ENCODE measurements around the gene SLC29A2.

DNA sequence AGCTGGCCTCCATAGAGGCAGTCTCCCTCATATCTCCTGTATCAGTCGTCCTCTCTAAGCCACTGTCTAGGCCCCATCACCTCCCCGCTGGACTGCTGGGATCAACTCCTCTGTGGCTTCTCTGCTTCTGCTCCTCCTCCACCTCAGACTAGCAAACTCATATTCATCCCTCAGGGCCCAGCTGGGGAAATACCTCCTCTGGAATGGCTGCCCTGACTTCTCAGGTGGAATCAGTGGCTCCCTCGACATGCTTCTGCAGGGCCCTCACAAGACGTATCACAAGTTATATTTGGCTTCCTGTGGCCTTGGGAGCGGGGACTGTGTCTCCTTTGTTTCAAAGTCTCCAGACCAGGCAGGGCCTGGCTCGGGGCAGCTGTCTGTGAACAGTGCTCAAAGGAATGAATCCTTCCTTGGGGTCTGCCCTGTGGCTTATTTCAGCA is 10.0 kb downstream of the SLC29A2 start:
- TF ChIP-seq, protein P1, sequence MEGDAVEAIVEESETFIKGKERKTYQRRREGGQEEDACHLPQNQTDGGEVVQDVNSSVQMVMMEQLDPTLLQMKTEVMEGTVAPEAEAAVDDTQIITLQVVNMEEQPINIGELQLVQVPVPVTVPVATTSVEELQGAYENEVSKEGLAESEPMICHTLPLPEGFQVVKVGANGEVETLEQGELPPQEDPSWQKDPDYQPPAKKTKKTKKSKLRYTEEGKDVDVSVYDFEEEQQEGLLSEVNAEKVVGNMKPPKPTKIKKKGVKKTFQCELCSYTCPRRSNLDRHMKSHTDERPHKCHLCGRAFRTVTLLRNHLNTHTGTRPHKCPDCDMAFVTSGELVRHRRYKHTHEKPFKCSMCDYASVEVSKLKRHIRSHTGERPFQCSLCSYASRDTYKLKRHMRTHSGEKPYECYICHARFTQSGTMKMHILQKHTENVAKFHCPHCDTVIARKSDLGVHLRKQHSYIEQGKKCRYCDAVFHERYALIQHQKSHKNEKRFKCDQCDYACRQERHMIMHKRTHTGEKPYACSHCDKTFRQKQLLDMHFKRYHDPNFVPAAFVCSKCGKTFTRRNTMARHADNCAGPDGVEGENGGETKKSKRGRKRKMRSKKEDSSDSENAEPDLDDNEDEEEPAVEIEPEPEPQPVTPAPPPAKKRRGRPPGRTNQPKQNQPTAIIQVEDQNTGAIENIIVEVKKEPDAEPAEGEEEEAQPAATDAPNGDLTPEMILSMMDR (IDR thresholded peaks at IDR 0.05; ENCODE audit: extremely low read depth in 1 of 2, insufficient read depth in 1 of 2, low read depth in 1 of 2, low read length in 2 of 2): no peak
- TF ChIP-seq POLR2AphosphoS5 (IDR thresholded peaks at IDR 0.05; ENCODE audit: insufficient read depth, low read depth, low read length) (no peak), EZH2 (IDR thresholded peaks at IDR 0.05; ENCODE audit: borderline replicate concordance, low read depth, low read length, severe bottlenecking) (no peak)
